Measurements from ENCODE around the gene RNF167.

GRCh38 chr17:4950746-4951204, 10.7 kb downstream of the RNF167 start, which contains the start of gene ENO3:
- TF ChIP-seq CTCF (conservative IDR thresholded peaks at IDR 0.05) (no peak), EZH2 (IDR thresholded peaks at IDR 0.05; ENCODE audit: low read depth) (no peak)
